K562 (cell line): ENCODE data around the gene C2CD2. TPM values are rescaled to one million over a fixed set of nuclear protein-coding genes. Genes with fewer than 3 reads are reported as not detected.
A peak's percentile ranks its signal among the peaks of the same experiment; 100 is the strongest.

Source experiments
- BMI1 ChIP-seq: fragments of 150-350 bp; IDR thresholded peaks from 2 replicates; pipeline ENCODE4 v1.6.1; 2014; ENCODE audit warnings: low read length
- CBFA2T2 ChIP-seq: fragments of 450-650 bp; conservative IDR thresholded peaks from 2 replicates; pipeline ENCODE4 v1.6.1; 2017; ENCODE audit warnings: mild to moderate bottlenecking
- CHD1 ChIP-seq: fragments of 200-600 bp; sonication (generic); IDR thresholded peaks from one replicate; pipeline ENCODE4 v1.6.1; 2012; ENCODE audit warnings: mild to moderate bottlenecking, moderate library complexity, low read length, inconsistent platforms
- CTBP1 ChIP-seq: fragments of 450-650 bp; IDR thresholded peaks from 2 replicates; pipeline ENCODE4 v1.6.1; 2016; ENCODE audit warnings: borderline replicate concordance
- ETS1 ChIP-seq: conservative IDR thresholded peaks from 2 replicates; pipeline ENCODE4 v1.6.1; 2011; ENCODE audit warnings: low read depth, mild to moderate bottlenecking, low read length; ENCODE audit not compliant: control insufficient read depth
- GABPB1 ChIP-seq: sonication (generic); formaldehyde crosslinking; IDR thresholded peaks from 2 replicates; pipeline ENCODE4 v1.8.0; 2022; ENCODE audit warnings: mild to moderate bottlenecking, missing genetic modification reagents
- IRF9 ChIP-seq: fragments of 450-650 bp; IDR thresholded peaks from 2 replicates; pipeline ENCODE4 v1.6.1; 2016; ENCODE audit warnings: missing biosample characterization, missing genetic modification characterization
- LARP7 ChIP-seq: fragments of 450-650 bp; IDR thresholded peaks from 2 replicates; pipeline ENCODE4 v1.6.1; 2016
- MTA3 ChIP-seq: fragments of 450-650 bp; formaldehyde crosslinking; IDR thresholded peaks from 2 replicates; pipeline ENCODE4 v1.6.1; 2017; ENCODE audit warnings: mild to moderate bottlenecking, borderline replicate concordance
- MXI1 ChIP-seq: IDR thresholded peaks from 2 replicates; pipeline ENCODE4 v1.6.1; 2011; ENCODE audit warnings: low read depth, mild to moderate bottlenecking, improper control_type of control experiment, low read length
- PKNOX1 ChIP-seq: fragments of 450-650 bp; IDR thresholded peaks from 2 replicates; pipeline ENCODE4 v1.6.1; 2016
- PTBP1 ChIP-seq: fragments of 200-400 bp; formaldehyde crosslinking; IDR thresholded peaks from 2 replicates; pipeline ENCODE4 v1.6.1; 2017; ENCODE audit warnings: low read depth, low read length
- RBM15 ChIP-seq: fragments of 200-400 bp; formaldehyde crosslinking; IDR thresholded peaks from 2 replicates; pipeline ENCODE4 v1.6.1; 2018; ENCODE audit warnings: mild to moderate bottlenecking, low read length, moderate library complexity; ENCODE audit not compliant: insufficient read depth
- SAFB2 ChIP-seq: fragments of 200-400 bp; formaldehyde crosslinking; IDR thresholded peaks from 2 replicates; pipeline ENCODE4 v1.6.1; 2018; ENCODE audit warnings: borderline replicate concordance, low read length, low read depth, moderate library complexity; ENCODE audit not compliant: severe bottlenecking
- SNRNP70 ChIP-seq: fragments of 200-400 bp; formaldehyde crosslinking; optimal IDR thresholded peaks from 2 replicates; pipeline ENCODE3; 2017; ENCODE audit warnings: low read depth, low read length
- TFAP4 ChIP-seq: sonication (generic); formaldehyde crosslinking; IDR thresholded peaks from 2 replicates; pipeline ENCODE4 v1.8.0; 2022; ENCODE audit warnings: missing genetic modification reagents, mild to moderate bottlenecking, moderate library complexity, borderline replicate concordance
- ZFP91 ChIP-seq: sonication (generic); formaldehyde crosslinking; IDR thresholded peaks from 2 replicates; pipeline ENCODE4 v1.8.0; 2022; ENCODE audit warnings: mild to moderate bottlenecking, missing genetic modification reagents
- ZFX ChIP-seq: sonication (generic); formaldehyde crosslinking; IDR thresholded peaks from 2 replicates; pipeline ENCODE4 v1.8.0; 2022; ENCODE audit warnings: mild to moderate bottlenecking, missing genetic modification reagents, moderate library complexity
- ZNF512 ChIP-seq: IDR thresholded peaks from 2 replicates; pipeline ENCODE4 v1.6.1; 2016; ENCODE audit warnings: missing genetic modification characterization, missing compliant biosample characterization
- ZNF766 ChIP-seq: fragments of 200-800 bp; sonication (Bioruptor generic); conservative IDR thresholded peaks from 2 replicates; pipeline ENCODE4 v1.6.1; 2016; ENCODE audit warnings: missing genetic modification characterization, missing compliant biosample characterization
- polyA plus RNA-seq, 8 experiments: library from polyadenylated mRNA; depleted of rRNA in 4 of 8; stranded (reverse) in 5 of 8; unstranded in 3 of 8; fragments of >200 nt; fragmentation: Nextera tagmentation in 2 of 8; fragmentation: Illumina TruSeq in 1 of 8; extraction: Ambion mirVana in 2 of 8; extraction: Trizol in 1 of 8; gene quantifications; 2 replicates each; pipeline versions ENCODE4 v1.2.1 to v1.2.3, GENCODE V29; 2011 to 2014; ENCODE audit warnings: inconsistent platforms in 1 of 8, missing spikeins in 1 of 8
- total RNA-seq, 7 experiments: library from RNA; depleted of rRNA in 6 of 7; stranded (reverse); fragments of >200 nt in 6 of 7; fragmentation: Illumina TruSeq in 2 of 7; extraction: Trizol in 2 of 7; gene quantifications; 2 replicates each; pipeline versions ENCODE4 v1.2.1 to v1.2.3, GENCODE V29; 2011 to 2021; ENCODE audit warnings: low replicate concordance in 1 of 7

C2CD2 gene
- total and polyA plus RNA-seq, 9 of the 15 experiments (the other 6 are each of a cell fraction or from before 2014, with no cell fraction given) = 1.3 to 21.6 (median 12.1) TPM

GRCh38 chr21:41953249-41953830, 478 bp downstream of the C2CD2 start (continued):
- no peak for TF ChIP-seq ETS1
- TF ChIP-seq PKNOX1 = no peak
- peak; percentile 34; the same call in 1 of the 2 replicates for TF ChIP-seq GABPB1 (CRISPR knock-in tag)
- no peak for TF ChIP-seq RBM15
- no peak for TF ChIP-seq MXI1
- peak; percentile 20; the same call in 1 of the 2 replicates for TF ChIP-seq CTBP1
- no peak for TF ChIP-seq BMI1
- TF ChIP-seq ZNF766 (CRISPR knock-in tag) = no peak
- no peak for TF ChIP-seq TFAP4
- no peak for TF ChIP-seq ZFP91 (CRISPR knock-in tag)
- TF ChIP-seq CBFA2T2 = no peak
- no peak for TF ChIP-seq SAFB2
- TF ChIP-seq CHD1 = peak; percentile 33
- peak; percentile 55 for TF ChIP-seq ZFX (CRISPR knock-in tag)
- 0 out of 2 replicates have a peak, but pooled peaks have one; percentile 54 for TF ChIP-seq PTBP1
- TF ChIP-seq MTA3 = peak; percentile 15; the same call in 1 of the 2 replicates
- TF ChIP-seq SNRNP70 = no peak
- no peak for TF ChIP-seq IRF9 (tag)
- no peak for TF ChIP-seq ZNF512 (tag)
- no peak for TF ChIP-seq LARP7
